HEK293T (cell line): Measurements from ENCODE around the gene BMP15.

Experiments
- CTCF ChIA-PET: fragments of 350-600 bp; formaldehyde crosslinking; extraction: SDS; loops from one replicate; lab custom pipeline; 2021; ENCODE audit warnings: antibody characterized with exemption, inconsistent platforms; lab: Yijun Ruan, JAX
- POLR2A ChIA-PET: fragments of 350-600 bp; formaldehyde crosslinking; extraction: SDS; loops from one replicate; lab custom pipeline; 2020; ENCODE audit warnings: antibody characterized with exemption, inconsistent platforms; lab: Yijun Ruan, JAX
- DNase-seq: peaks from one replicate; pipeline ENCODE4 v3.0.0; 2012; ENCODE audit warnings: mixed read lengths; ENCODE audit errors: extremely low spot score
- ARNT ChIP-seq: fragments of 450-650 bp; IDR thresholded peaks from 2 replicates; pipeline ENCODE4 v1.6.1; 2017; ENCODE audit warnings: mild to moderate bottlenecking
- BHLHE40 ChIP-seq: fragments of 450-650 bp; IDR thresholded peaks from 2 replicates; pipeline ENCODE4 v1.6.1; 2016; ENCODE audit warnings: mild to moderate bottlenecking, moderate library complexity, borderline replicate concordance
- CTBP1 ChIP-seq: fragments of 450-650 bp; IDR thresholded peaks from 2 replicates; pipeline ENCODE4 v1.6.1; 2016; ENCODE audit warnings: borderline replicate concordance
- ELF4 ChIP-seq: fragments of 450-650 bp; IDR thresholded peaks from 2 replicates; pipeline ENCODE4 v1.6.1; 2017; ENCODE audit warnings: antibody characterized with exemption
- FOXA1 ChIP-seq: fragments of 450-650 bp; IDR thresholded peaks from 2 replicates; pipeline ENCODE4 v1.6.1; 2016; ENCODE audit warnings: mild to moderate bottlenecking
- FOXK2 ChIP-seq: fragments of 450-650 bp; IDR thresholded peaks from 2 replicates; pipeline ENCODE4 v1.6.1; 2016; ENCODE audit warnings: mild to moderate bottlenecking
- FOXM1 ChIP-seq: fragments of 450-650 bp; IDR thresholded peaks from 2 replicates; pipeline ENCODE4 v1.6.1; 2017; ENCODE audit warnings: mild to moderate bottlenecking, borderline replicate concordance
- HDGF ChIP-seq: fragments of 450-650 bp; IDR thresholded peaks from 2 replicates; pipeline ENCODE4 v1.6.1; 2017; ENCODE audit warnings: antibody characterized with exemption, borderline replicate concordance
- L3MBTL2 ChIP-seq: fragments of 450-650 bp; conservative IDR thresholded peaks from 2 replicates; pipeline ENCODE4 v1.6.1; 2016; ENCODE audit warnings: mild to moderate bottlenecking
- LEF1 ChIP-seq: fragments of 450-650 bp; IDR thresholded peaks from 2 replicates; pipeline ENCODE4 v1.6.1; 2017; ENCODE audit warnings: mild to moderate bottlenecking, borderline replicate concordance
- NFRKB ChIP-seq: fragments of 450-650 bp; IDR thresholded peaks from 2 replicates; pipeline ENCODE4 v1.6.1; 2016; ENCODE audit warnings: mild to moderate bottlenecking, moderate library complexity
- SP1 ChIP-seq: fragments of 450-650 bp; IDR thresholded peaks from 2 replicates; pipeline ENCODE4 v1.6.1; 2017
- SUZ12 ChIP-seq: fragments of 450-650 bp; IDR thresholded peaks from 2 replicates; pipeline ENCODE4 v1.6.1; 2016; ENCODE audit warnings: mild to moderate bottlenecking
- TARDBP ChIP-seq: fragments of 450-650 bp; IDR thresholded peaks from 2 replicates; pipeline ENCODE4 v1.6.1; 2016
- ZNF384 ChIP-seq: fragments of 450-650 bp; IDR thresholded peaks from 2 replicates; pipeline ENCODE4 v1.6.1; 2016
- TF ChIP-seq, protein P1 (sequence below): fragments of 450-650 bp; IDR thresholded peaks from 2 replicates; pipeline ENCODE4 v1.6.1; 2016

BMP15 gene

DNA sequence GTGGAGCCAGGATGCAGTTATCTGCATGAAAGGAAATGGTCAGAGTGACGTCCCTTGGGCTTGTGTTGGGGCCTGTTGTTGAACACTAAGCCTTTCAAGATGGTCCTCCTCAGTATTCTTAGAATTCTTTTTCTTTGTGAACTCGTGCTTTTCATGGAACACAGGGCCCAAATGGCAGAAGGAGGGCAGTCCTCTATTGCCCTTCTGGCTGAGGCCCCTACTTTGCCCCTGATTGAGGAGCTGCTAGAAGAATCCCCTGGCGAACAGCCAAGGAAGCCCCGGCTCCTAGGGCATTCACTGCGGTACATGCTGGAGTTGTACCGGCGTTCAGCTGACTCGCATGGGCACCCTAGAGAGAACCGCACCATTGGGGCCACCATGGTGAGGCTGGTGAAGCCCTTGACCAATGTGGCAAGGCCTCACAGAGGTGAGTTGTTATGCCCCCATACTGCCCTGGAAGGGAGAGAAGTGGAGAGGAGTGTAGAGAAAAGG, at the start of gene BMP15:
TSS of gene BMP15 (plus strand) at position 51 of the 492 bp plus-strand sequence. CDS start at position 100, 49 bp downstream.
- TF ChIP-seq ELF4 (no peak), HDGF (no peak), BHLHE40 (no peak), LEF1 (no peak), ZNF384 (no peak), ARNT (no peak), TARDBP (no peak), L3MBTL2 (no peak), SP1 (no peak), SUZ12 (no peak)
- TF ChIP-seq, protein P1, sequence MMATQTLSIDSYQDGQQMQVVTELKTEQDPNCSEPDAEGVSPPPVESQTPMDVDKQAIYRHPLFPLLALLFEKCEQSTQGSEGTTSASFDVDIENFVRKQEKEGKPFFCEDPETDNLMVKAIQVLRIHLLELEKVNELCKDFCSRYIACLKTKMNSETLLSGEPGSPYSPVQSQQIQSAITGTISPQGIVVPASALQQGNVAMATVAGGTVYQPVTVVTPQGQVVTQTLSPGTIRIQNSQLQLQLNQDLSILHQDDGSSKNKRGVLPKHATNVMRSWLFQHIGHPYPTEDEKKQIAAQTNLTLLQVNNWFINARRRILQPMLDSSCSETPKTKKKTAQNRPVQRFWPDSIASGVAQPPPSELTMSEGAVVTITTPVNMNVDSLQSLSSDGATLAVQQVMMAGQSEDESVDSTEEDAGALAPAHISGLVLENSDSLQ, result no peak
- CTCF ChIA-PET, result interaction anchor here (0.7 kb wide), 1 partner anchor 18 kb away, joined by 3 read pairs; no protein-coding TSS in a partner anchor

DNA sequence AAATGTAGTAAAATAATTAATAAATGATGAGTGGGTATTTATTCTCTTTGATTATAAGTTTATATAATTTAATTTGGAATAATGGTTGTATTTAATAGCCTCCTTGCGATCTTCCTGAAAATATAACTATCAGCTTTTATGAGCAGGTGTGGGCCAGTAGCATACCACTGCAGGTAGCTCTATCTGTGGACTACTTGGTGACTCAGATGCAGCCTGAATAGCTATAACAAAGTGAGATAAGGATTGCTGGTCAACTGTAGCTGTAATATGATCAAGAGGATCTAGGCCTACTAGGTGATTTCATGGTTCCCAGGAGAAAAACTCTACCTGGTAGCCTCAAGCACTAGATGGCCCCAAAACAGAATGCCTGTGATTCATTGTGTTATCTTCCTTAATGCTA, 47.1 kb upstream of the BMP15 start:
- POLR2A ChIA-PET, result no interaction called here
- TF ChIP-seq NFRKB (no peak), ZNF384 (no peak), FOXA1 (no peak)
- CTCF ChIA-PET, result interaction anchor here (0.6 to 0.7 kb wide), 2 partner anchors 310 to 716 kb away, joined by 3 read pairs; no protein-coding TSS in a partner anchor
- DNase-seq, result no peak

More for the DNA sequence above, at the start of gene BMP15:
- DNase-seq, result no peak
- POLR2A ChIA-PET, result no interaction called here

DNA sequence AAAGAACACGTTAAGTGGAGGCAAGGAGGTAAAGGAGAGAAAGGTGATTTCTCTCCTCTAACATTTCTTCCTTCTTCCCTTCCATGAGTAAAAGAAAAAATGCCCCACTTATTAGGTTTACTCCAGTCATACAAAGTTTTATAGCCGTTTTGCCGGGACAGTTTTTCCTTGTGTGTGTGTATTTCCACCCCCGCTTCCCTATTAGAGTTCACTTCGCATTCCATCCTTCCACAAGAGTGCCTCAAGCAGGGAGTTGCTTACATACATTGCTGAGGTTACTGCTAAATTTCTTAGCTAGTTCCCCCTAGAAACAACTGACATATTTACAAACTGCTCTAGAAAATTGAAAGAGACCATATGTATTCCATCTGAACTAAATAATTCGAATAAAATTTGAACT, 45.2 kb upstream of the BMP15 start:
- ChIA-PET CTCF (no interaction called here), POLR2A (no interaction called here)
- no peak for TF ChIP-seq BHLHE40
- TF ChIP-seq HDGF, result no peak
- no peak for TF ChIP-seq ARNT
- TF ChIP-seq LEF1, result no peak
- no peak for TF ChIP-seq FOXK2
- no peak for DNase-seq

DNA sequence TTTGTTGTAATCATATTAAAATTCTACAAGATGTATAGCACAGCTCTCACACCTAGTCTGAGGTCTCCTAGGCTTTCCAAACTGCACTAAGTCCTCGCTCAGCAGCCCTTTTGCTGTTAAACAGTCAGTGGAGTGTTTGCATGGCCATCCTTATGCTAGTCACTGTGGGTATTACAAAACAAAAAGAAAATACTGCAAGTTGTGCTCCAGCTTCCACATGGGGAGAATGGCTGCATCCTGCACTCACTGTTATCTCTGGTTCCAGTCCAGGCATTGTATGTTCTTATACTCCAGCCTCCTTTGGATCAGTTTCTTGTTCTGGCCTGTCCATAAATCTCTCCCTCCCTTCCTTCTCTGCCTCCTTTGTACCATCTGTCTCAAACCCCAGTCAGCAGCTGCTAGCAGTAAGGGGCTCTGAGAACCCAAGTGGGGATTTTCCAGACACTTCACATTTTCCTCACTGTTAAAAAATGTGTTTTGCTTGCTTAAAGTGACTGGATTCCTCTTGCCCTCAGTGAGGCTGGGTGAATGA, 38.5 kb upstream of the BMP15 start:
- no peak for DNase-seq
- POLR2A ChIA-PET, result no interaction called here
- CTCF ChIA-PET, result no interaction called here
- TF ChIP-seq LEF1 (no peak), SP1 (no peak), FOXK2 (no peak), BHLHE40 (no peak), FOXA1 (no peak), NFRKB (no peak), HDGF (no peak), FOXM1 (no peak), L3MBTL2 (no peak), TARDBP (no peak)
- TF ChIP-seq, protein P1, result no peak

DNA sequence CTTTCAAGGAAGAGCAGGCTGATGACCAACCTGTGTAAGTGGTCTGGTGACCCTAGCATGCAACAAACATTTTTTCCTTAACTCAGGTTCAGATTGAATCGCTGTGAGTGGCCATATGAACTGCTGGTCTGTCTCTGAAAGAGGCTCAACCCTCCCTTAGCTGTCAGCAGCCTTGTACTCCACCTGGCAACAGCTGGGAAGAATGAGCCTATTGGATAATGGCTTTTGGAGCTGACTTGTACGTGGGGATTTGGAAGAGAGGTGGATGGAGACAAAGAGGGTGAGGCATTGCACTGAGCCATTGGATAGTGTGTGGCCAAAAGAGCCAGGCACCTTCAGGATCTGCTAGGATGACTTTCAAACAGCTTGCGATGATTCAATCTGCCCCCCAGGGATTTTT, 35.7 kb upstream of the BMP15 start:
- no peak for DNase-seq
- ChIA-PET POLR2A (no interaction called here), CTCF (no interaction called here)
- TF ChIP-seq BHLHE40 (no peak), SUZ12 (no peak), FOXM1 (no peak), ARNT (no peak), TARDBP (no peak), FOXK2 (no peak), SP1 (no peak), L3MBTL2 (no peak), ELF4 (no peak), CTBP1 (no peak), ZNF384 (no peak), FOXA1 (no peak), LEF1 (no peak), NFRKB (no peak), HDGF (no peak)
- TF ChIP-seq, protein P1, result no peak

DNA sequence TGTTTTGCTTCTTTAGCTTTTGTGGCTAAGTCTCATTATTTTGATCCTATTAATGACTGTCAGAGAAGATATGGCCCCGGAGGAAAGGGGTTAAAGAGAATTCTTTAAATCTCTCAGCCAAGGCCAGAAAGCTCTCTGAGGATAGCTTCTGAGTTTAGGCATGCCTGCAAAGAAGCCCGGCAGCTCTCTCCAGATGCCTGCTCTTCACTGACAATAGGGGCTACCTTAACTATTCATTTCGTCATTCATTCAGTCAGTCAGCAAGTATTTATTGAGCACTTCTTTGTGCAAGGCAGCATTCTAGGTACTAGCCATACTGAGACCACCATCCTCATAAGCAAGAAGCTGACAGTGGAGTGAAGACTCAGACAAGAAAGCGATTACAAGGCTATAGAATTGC, 34.0 kb upstream of the BMP15 start:
- CTCF ChIA-PET, result no interaction called here
- POLR2A ChIA-PET, result no interaction called here
- TF ChIP-seq FOXA1, result no peak
- TF ChIP-seq ELF4, result no peak
- TF ChIP-seq HDGF, result no peak
- no peak for TF ChIP-seq SP1
- TF ChIP-seq CTBP1, result no peak
- no peak for TF ChIP-seq NFRKB
- TF ChIP-seq LEF1, result no peak
- no peak for TF ChIP-seq SUZ12
- no peak for TF ChIP-seq ARNT
- no peak for TF ChIP-seq ZNF384
- no peak for TF ChIP-seq TARDBP
- DNase-seq, result no peak
